MCF 10A (cell line): Measurements from ENCODE around the gene SCAANT1. TPM values are rescaled to one million over a fixed set of nuclear protein-coding genes. Genes with fewer than 3 reads are reported as not detected.

Experiments used
- BruUV-seq: library from RNA; stranded (reverse); fragments of 400-500 nt; replicated peaks from 2 replicates; lab custom pipeline; 2021; lab: Mats Ljungman, UMichigan
- CTCF ChIA-PET: fragments of 300-600 bp; sonication (Branson Sonifier 250); formaldehyde crosslinking; extraction: SDS; loops from one replicate; lab custom pipeline; 2021; ENCODE audit warnings: antibody characterized with exemption, inconsistent platforms; lab: Yijun Ruan, JAX
- POLR2A ChIA-PET: fragments of 300-600, 350-650 bp; sonication (Branson Sonifier 250); formaldehyde crosslinking; extraction: SDS; loops from one replicate; lab custom pipeline; 2020; ENCODE audit warnings: antibody characterized with exemption, inconsistent platforms; lab: Yijun Ruan, JAX
- DNase-seq: peaks from one replicate; pipeline ENCODE4 v3.0.0-alpha.2; 2018; ENCODE audit not compliant: unreplicated experiment
- H3K27ac Mint-ChIP-seq: one replicate; pipeline ENCODE4 v1.8.0; 2022; ENCODE audit warnings: mild to moderate bottlenecking, low read depth, mixed read lengths; ENCODE audit not compliant: unreplicated experiment
- H3K27me3 Mint-ChIP-seq: one replicate; pipeline ENCODE4 v1.8.0; 2022; ENCODE audit warnings: mixed read lengths; ENCODE audit not compliant: insufficient read depth, unreplicated experiment
- H3K36me3 Mint-ChIP-seq: one replicate; pipeline ENCODE4 v1.8.0; 2022; ENCODE audit warnings: mild to moderate bottlenecking, moderate library complexity, mixed read lengths; ENCODE audit not compliant: insufficient read depth, unreplicated experiment
- H3K4me1 Mint-ChIP-seq: one replicate; pipeline ENCODE4 v1.8.0; 2022; ENCODE audit warnings: mixed read lengths; ENCODE audit not compliant: insufficient read depth, unreplicated experiment
- H3K4me3 Mint-ChIP-seq: one replicate; pipeline ENCODE4 v1.8.0; 2022; ENCODE audit warnings: mild to moderate bottlenecking, moderate library complexity, mixed read lengths; ENCODE audit not compliant: unreplicated experiment
- H3K9me3 Mint-ChIP-seq: one replicate; pipeline ENCODE4 v1.8.0; 2022; ENCODE audit warnings: mixed read lengths; ENCODE audit not compliant: unreplicated experiment
- CTCF ChIP-seq: fragments of 200-600 bp; IDR thresholded peaks from one replicate; pipeline ENCODE4 v1.8.0; 2022; ENCODE audit warnings: antibody characterized with exemption, mild to moderate bottlenecking; ENCODE audit not compliant: unreplicated experiment
- intact Hi-C: fragments of 100-400 bp; cut with micrococcal nuclease; formaldehyde crosslinking; loops from 2 replicates; pipeline ENCODE4 v1.14.1; 2022
- total RNA-seq: library from RNA; stranded (reverse); gene quantifications from 2 replicates; pipeline ENCODE4 v1.2.3, GENCODE V29; 2022

SCAANT1 gene
- total RNA-seq, 1 experiment from 2014 or later = not detected

- Mint-ChIP-seq H3K4me1 (peaks cover 14% of the 10 kb centered on the region), H3K9me3 (no peaks in the 10 kb centered on the region), H3K27me3 (no peaks in the 10 kb centered on the region), H3K4me3 (no peak overlapping the region), H3K36me3 (peaks cover 21% of the 10 kb centered on the region), H3K27ac (no peak overlapping the region)
- intact Hi-C loops = no loop called here
- CTCF ChIA-PET = interaction anchor here (0.9 to 1.6 kb wide), 2 partner anchors 10 to 71 kb away, joined by 5 to 15 read pairs; partner anchors contain the start of gene PSMD6
- no peak for TF ChIP-seq CTCF
- POLR2A ChIA-PET = interaction anchor here (1.2 kb wide), 2 partner anchors 20 to 38 kb away, joined by 3 read pairs; no protein-coding TSS in a partner anchor
- BruUV-seq = no TSS peak
- no peak for DNase-seq
These were observed 40.0 kb upstream of the SCAANT1 start for GRCh38 chr3:63952248-63952594.

DNA sequence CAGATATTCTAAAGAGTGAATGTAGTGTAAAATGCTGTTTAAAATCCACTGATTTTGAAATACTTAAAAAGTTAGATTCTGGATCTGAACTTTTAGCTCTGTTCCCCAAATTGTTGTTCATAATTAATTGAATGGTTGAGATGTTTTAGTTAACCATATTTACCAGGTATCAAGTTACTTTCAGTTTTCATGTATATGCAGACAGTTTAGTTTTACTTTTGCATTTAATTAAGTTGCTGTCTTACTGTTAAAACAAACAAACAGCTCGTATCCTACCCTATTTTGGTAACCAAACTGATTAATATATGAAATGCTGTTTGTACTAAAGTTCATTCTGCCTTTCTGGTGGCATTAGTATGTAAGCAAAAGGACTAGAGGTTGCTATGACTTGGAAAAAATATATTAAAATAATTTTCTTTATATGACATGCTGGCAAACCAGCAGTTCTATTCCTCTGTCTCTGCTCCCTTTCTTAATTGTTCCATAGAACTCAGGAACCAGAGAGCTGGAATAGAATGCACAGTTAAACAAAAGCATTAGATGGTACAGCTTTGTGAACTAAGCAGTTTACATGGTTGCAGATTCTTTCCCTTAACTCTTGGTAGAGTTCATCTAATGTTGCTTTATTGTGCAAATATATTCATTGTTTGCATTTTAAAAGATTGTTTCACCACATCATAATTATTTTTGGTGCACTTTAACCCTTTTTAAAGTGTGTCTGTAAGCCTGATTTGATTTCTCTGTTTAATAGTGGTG is 39.5 kb upstream of the SCAANT1 start:
- no peak for DNase-seq
- H3K27me3 Mint-ChIP-seq = no peaks in the 10 kb centered on the region

DNA sequence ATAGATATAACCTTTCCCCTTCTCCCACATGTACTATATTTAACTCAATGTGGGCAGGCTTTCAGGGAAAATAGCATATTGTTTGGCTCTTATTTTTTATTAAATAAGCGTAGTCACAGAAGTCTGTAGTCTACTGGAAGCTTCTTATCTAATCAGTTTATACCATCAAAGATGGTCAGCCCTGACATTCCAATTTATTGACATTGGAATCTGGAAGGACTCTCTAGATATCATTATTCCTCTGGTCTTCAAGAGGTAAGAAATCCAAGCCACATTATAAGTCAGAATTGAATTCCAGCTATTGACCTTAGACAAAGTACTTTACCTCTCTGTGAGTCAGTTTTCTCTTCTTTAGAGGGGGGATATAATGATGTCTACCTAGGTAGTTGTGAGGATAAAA is 38.5 kb upstream of the SCAANT1 start:
- CTCF ChIA-PET = interaction anchor here (1.0 to 1.6 kb wide), 2 partner anchors 10 to 11 kb away, joined by 4 to 15 read pairs; no protein-coding TSS in a partner anchor
- Mint-ChIP-seq H3K4me1 (peaks cover 16% of the 10 kb centered on the region), H3K27me3 (no peaks in the 10 kb centered on the region), H3K9me3 (no peaks in the 10 kb centered on the region), H3K4me3 (no peak overlapping the region), H3K27ac (no peak overlapping the region), H3K36me3 (peaks cover 33% of the 10 kb centered on the region)
- POLR2A ChIA-PET = interaction anchor here (1.0 to 1.8 kb wide), 4 partner anchors 10 to 41 kb away, joined by 3 to 5 read pairs (median 4); no protein-coding TSS in a partner anchor
- DNase-seq = no peak
- no TSS peak for BruUV-seq
- intact Hi-C loops = no loop called here
- no peak for TF ChIP-seq CTCF

More for the DNA sequence above, 39.5 kb upstream of the SCAANT1 start:
- ChIA-PET CTCF (interaction anchor here (0.9 to 1.6 kb wide), 4 partner anchors 10 to 72 kb away, joined by 4 to 15 read pairs (median 4); partner anchors contain the start of gene PSMD6), POLR2A (interaction anchor here (1.0 to 1.3 kb wide), 4 partner anchors 9 to 40 kb away, joined by 3 to 5 read pairs (median 3); no protein-coding TSS in a partner anchor)
- no peaks in the 10 kb centered on the region for H3K9me3 Mint-ChIP-seq
- BruUV-seq = no TSS peak
- H3K4me3 Mint-ChIP-seq = no peak overlapping the region
- no peak overlapping the region for H3K27ac Mint-ChIP-seq
- intact Hi-C loops = no loop called here
- peaks cover 24% of the 10 kb centered on the region for H3K36me3 Mint-ChIP-seq
- no peak for TF ChIP-seq CTCF
- peaks cover 14% of the 10 kb centered on the region for H3K4me1 Mint-ChIP-seq

- ChIA-PET CTCF (interaction anchor here (0.9 to 1.2 kb wide), 3 partner anchors 9 to 74 kb away, joined by 3 to 4 read pairs (median 4); partner anchors contain the start of gene PSMD6), POLR2A (interaction anchor here (1.6 to 1.8 kb wide), 2 partner anchors 8 to 30 kb away, joined by 4 read pairs; no protein-coding TSS in a partner anchor)
- H3K27ac Mint-ChIP-seq = peak overlapping the region; percentile 35
- peaks cover 21% of the 10 kb centered on the region for H3K36me3 Mint-ChIP-seq
- intact Hi-C loops = no loop called here
- no peaks in the 10 kb centered on the region for H3K27me3 Mint-ChIP-seq
- no peak for DNase-seq
- H3K4me3 Mint-ChIP-seq = no peak overlapping the region
- H3K4me1 Mint-ChIP-seq = peaks cover 20% of the 10 kb centered on the region
- H3K9me3 Mint-ChIP-seq = no peaks in the 10 kb centered on the region
- TF ChIP-seq CTCF = no peak
- no TSS peak for BruUV-seq
These were observed 36.8 kb upstream of the SCAANT1 start for GRCh38 chr3:63949005-63949404.
